Subcutaneous adipose tissue (tissue), 4 donors: ENCODE results near the gene ZNF324B. TPM values are rescaled to one million over a fixed set of nuclear protein-coding genes. Genes with fewer than 3 reads are reported as not detected.

Source experiments
- total RNA-seq, 4 donors: library from RNA; depleted of rRNA; stranded (reverse); fragments of >200 nt; gene quantifications; one replicate each; pipeline ENCODE4 v1.1.0, GENCODE V29; 2016
- TF ChIP-seq, protein P1 (sequence below): fragments of 450-650 bp; IDR thresholded peaks from one replicate; pipeline ENCODE4 v1.5.1; 2016; ENCODE audit warnings: low read depth, mild to moderate bottlenecking, control low read depth, antibody characterized with exemption, moderate library complexity

Gene ZNF324B
- total RNA-seq, 4 donors from 2014 or later: 2.9 to 8.5 (median 5.1) TPM

DNA sequence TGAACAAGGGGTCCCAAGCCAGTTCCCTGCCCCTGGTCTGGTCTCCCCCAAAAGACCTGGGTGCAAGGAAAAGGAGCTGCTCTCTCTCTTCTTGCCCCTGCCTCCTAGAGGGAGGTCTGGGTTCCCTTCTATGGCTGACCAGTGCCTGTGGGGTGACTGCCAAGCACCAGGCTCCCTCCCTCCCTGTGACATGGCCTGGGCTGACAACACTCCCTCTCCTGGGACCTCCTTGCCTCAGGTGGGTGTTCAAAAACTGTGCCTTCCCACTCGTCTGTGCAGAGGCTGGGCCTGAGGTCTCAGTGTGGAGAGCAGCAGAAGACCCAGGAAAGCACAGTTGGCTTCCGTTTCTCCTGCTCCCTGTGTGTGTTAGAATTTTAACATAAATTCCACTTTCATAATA lies 29.4 kb downstream of the ZNF324B start:
- TF ChIP-seq, protein P1, sequence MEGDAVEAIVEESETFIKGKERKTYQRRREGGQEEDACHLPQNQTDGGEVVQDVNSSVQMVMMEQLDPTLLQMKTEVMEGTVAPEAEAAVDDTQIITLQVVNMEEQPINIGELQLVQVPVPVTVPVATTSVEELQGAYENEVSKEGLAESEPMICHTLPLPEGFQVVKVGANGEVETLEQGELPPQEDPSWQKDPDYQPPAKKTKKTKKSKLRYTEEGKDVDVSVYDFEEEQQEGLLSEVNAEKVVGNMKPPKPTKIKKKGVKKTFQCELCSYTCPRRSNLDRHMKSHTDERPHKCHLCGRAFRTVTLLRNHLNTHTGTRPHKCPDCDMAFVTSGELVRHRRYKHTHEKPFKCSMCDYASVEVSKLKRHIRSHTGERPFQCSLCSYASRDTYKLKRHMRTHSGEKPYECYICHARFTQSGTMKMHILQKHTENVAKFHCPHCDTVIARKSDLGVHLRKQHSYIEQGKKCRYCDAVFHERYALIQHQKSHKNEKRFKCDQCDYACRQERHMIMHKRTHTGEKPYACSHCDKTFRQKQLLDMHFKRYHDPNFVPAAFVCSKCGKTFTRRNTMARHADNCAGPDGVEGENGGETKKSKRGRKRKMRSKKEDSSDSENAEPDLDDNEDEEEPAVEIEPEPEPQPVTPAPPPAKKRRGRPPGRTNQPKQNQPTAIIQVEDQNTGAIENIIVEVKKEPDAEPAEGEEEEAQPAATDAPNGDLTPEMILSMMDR: no peak

- TF ChIP-seq, protein P1: no peak
Measured at GRCh38 chr19:58482372-58482771, 30.9 kb downstream of the ZNF324B start.

GRCh38 chr19:58483776-58484175 lies 32.4 kb downstream of the ZNF324B start:
- TF ChIP-seq, protein P1: no peak

- TF ChIP-seq, protein P1: no peak
Measured at GRCh38 chr19:58491393-58491792, 40.0 kb downstream of the ZNF324B start.

- TF ChIP-seq, protein P1: no peak
Measured at GRCh38 chr19:58492265-58492664, 40.8 kb downstream of the ZNF324B start.

GRCh38 chr19:58497634-58498170 lies 46.3 kb downstream of the ZNF324B start:
- TF ChIP-seq, protein P1: no peak

DNA sequence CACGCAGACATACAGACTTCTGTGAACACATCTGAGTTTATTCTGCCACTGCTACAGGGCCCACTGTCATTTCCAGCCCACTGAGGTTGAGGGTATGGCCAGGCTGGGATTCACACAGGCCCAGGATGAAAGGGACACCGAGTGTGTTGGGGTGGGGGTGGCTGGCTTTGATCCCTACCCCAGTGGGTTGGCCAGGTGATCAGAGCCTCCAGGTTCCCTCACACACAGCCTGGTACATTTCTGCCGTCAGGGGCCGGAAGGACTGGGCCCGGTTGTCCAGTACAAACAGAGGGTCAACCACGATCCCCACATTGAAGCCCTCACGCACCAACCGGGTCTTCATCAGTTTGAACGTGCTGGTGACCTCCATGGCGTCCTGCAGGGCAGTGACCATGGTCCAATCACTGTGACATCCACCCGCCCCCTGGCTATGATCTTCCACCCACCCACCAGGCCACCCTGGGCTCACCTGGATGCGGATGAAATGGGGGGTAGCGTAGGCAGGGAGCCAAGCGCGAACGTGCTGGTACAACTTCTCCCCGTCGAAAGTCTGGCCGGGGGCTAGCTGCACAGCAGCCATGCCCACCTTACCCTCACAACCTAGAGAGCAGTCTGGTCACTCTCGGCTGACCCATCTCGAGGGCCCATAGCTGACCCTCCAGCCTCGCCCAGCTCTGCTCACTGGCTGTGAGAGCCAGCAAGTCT lies 47.0 kb downstream of the ZNF324B start:
- TF ChIP-seq, protein P1: no peak
